ENCODE data around the gene SFRP2. TPM values are rescaled to one million over a fixed set of nuclear protein-coding genes. Genes with fewer than 3 reads are reported as not detected.

SFRP2 gene
- total RNA-seq, 2 donors from 2014 or later: 1.4 to 1.5 TPM

DNA sequence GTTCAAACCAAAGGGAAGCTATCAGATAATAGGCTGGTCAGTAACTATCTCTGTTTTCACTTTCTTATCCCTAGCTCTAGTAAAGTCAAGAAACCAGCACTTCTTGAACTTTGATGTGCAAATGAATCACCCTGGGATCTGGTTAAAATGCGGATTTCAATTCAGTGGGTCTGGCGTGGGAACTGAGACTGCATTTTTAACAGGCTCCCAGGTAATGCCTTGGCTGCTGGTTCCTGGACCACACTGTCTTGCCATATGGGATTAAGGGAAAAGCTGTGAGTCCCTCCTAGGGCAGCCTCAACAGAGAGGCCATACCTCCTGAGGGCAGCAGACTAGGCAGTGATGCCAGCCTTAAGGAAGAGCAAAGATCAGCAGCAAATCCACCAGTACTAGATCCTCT is 30.7 kb downstream of the SFRP2 start:
- no peaks in the 10 kb centered on the region for H3K4me1 ChIP-seq
- no peaks in the 10 kb centered on the region for H3K36me3 ChIP-seq
- TF ChIP-seq, protein P1, sequence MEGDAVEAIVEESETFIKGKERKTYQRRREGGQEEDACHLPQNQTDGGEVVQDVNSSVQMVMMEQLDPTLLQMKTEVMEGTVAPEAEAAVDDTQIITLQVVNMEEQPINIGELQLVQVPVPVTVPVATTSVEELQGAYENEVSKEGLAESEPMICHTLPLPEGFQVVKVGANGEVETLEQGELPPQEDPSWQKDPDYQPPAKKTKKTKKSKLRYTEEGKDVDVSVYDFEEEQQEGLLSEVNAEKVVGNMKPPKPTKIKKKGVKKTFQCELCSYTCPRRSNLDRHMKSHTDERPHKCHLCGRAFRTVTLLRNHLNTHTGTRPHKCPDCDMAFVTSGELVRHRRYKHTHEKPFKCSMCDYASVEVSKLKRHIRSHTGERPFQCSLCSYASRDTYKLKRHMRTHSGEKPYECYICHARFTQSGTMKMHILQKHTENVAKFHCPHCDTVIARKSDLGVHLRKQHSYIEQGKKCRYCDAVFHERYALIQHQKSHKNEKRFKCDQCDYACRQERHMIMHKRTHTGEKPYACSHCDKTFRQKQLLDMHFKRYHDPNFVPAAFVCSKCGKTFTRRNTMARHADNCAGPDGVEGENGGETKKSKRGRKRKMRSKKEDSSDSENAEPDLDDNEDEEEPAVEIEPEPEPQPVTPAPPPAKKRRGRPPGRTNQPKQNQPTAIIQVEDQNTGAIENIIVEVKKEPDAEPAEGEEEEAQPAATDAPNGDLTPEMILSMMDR (IDR thresholded peaks at IDR 0.05): no peak
- H3K9me3 ChIP-seq: no peaks in the 10 kb centered on the region
- H3K4me3 ChIP-seq: no peak overlapping the region
- no peaks in the 10 kb centered on the region for H3K27me3 ChIP-seq
- no peak overlapping the region for H3K27ac ChIP-seq
- no peak for DNase-seq (ENCODE audit: low spot score)

GRCh38 chr4:153757407-153757806 is 31.5 kb downstream of the SFRP2 start:
- H3K27me3 ChIP-seq: no peaks in the 10 kb centered on the region
- no peak for DNase-seq (ENCODE audit: low spot score)
- TF ChIP-seq, protein P1 (IDR thresholded peaks at IDR 0.05): no peak
- no peaks in the 10 kb centered on the region for H3K36me3 ChIP-seq
- H3K9me3 ChIP-seq: no peaks in the 10 kb centered on the region
- H3K27ac ChIP-seq: no peak overlapping the region
- H3K4me3 ChIP-seq: no peak overlapping the region
- no peaks in the 10 kb centered on the region for H3K4me1 ChIP-seq

GRCh38 chr4:153755186-153755585 is 33.7 kb downstream of the SFRP2 start:
- no peaks in the 10 kb centered on the region for H3K36me3 ChIP-seq
- TF ChIP-seq, protein P1 (IDR thresholded peaks at IDR 0.05): no peak
- H3K9me3 ChIP-seq: no peaks in the 10 kb centered on the region
- no peak overlapping the region for H3K4me3 ChIP-seq
- H3K27me3 ChIP-seq: no peaks in the 10 kb centered on the region
- H3K27ac ChIP-seq: no peak overlapping the region
- no peaks in the 10 kb centered on the region for H3K4me1 ChIP-seq
- no peak for DNase-seq (ENCODE audit: low spot score)

- DNase-seq (ENCODE audit: low spot score): no peak
Measured at GRCh38 chr4:153750197-153750817, 38.6 kb downstream of the SFRP2 start.

DNA sequence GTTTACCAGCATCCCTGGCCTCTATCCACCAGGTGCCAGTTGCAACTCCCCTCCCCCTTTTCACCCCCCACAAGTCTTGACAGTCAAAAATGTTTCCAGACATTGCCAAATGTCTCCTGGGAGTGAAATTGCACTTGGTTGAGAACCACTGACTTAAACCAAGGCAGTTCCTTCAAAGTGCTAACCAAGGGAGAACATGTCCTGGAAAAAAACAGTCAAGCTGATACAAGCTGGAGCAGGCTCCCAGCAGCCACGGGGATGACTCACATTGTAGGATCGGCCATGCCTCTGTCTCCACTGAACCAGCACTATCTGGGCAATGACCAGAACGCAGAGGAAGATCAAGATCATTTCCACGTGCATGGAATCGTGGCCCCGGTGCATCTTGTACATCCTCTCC is 40.5 kb downstream of the SFRP2 start:
- Histone ChIP-seq H3K4me1 (no peaks in the 10 kb centered on the region), H3K27ac (no peak overlapping the region), H3K4me3 (no peak overlapping the region), H3K36me3 (no peaks in the 10 kb centered on the region), H3K27me3 (no peaks in the 10 kb centered on the region), H3K9me3 (no peaks in the 10 kb centered on the region)
- TF ChIP-seq, protein P1 (IDR thresholded peaks at IDR 0.05): no peak
- DNase-seq (ENCODE audit: low spot score): peak; percentile 68

More at GRCh38 chr4:153750197-153750817, 38.6 kb downstream of the SFRP2 start:
- H3K9me3 ChIP-seq: no peaks in the 10 kb centered on the region
- H3K27ac ChIP-seq: no peak overlapping the region
- H3K4me3 ChIP-seq: no peak overlapping the region
- H3K4me1 ChIP-seq: no peaks in the 10 kb centered on the region
- TF ChIP-seq, protein P1 (IDR thresholded peaks at IDR 0.05): peak; percentile 32 to 71
- no peaks in the 10 kb centered on the region for H3K36me3 ChIP-seq
- no peaks in the 10 kb centered on the region for H3K27me3 ChIP-seq

DNA sequence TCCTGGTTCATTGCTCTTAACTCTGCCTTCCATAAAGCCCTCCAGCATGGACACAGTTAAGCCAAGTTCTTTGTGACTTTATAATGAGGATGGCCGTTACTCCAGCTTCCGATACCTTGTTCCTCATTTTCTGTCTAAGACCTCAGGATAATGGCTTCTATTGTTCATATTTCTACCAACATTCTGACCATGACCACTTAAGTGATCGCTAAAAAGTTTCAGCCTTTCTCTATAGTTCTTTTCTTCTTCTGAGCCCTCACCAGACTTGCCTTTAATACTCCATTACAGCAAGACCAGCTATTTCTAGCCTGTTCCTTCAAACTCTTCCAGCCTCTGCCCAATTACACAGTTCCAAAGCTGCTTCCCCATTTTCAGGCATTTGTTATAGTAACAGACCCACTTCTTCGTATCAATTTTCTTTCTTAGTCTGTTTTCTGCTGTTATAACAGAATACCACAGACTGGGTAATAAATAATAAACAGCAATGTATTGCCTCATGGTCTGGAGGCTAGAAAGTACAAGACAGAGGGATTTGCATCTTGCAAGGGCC is 41.4 kb downstream of the SFRP2 start:
- H3K27ac ChIP-seq: no peak overlapping the region
- H3K4me3 ChIP-seq: no peak overlapping the region
- no peaks in the 10 kb centered on the region for H3K4me1 ChIP-seq
- no peaks in the 10 kb centered on the region for H3K27me3 ChIP-seq
- no peak for DNase-seq (ENCODE audit: low spot score)
- H3K36me3 ChIP-seq: no peaks in the 10 kb centered on the region
- TF ChIP-seq, protein P1 (IDR thresholded peaks at IDR 0.05): no peak
- H3K9me3 ChIP-seq: no peaks in the 10 kb centered on the region
